ENCODE data around the gene LURAP1L. TPM values are rescaled to one million over a fixed set of nuclear protein-coding genes. Genes with fewer than 3 reads are reported as not detected.

The LURAP1L gene
- total and polyA plus RNA-seq, 10 donors = 5.6 to 34.0 (median 12.8) TPM

DNA sequence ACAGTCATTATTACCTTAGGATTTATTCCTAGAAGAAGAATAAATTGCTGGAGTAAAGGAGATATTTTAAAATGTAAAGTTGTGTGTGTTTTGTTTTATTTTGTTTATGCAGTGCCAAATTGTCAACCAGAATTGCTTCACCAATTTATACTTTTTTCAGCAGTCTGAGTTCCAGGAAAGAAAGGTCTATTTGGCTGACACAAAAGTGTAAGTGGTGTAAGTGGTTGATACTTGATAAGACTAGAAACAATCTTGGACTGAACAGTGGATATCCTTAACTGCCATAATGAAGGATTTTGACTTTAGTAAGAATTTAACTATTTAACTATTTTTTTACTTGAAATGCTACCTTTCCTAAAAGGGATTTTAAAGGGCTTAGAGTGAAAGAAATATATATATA lies 43.9 kb upstream of the LURAP1L start:
- TF ChIP-seq CTCF (IDR thresholded peaks at IDR 0.05 in 8 of 11, conservative IDR thresholded peaks at IDR 0.05 in 3 of 11) = no peak
- TF ChIP-seq POLR2AphosphoS5 (IDR thresholded peaks at IDR 0.05) = no peak
- TF ChIP-seq POLR2A (IDR thresholded peaks at IDR 0.05) = no peak
- Histone ChIP-seq H3K27ac (no peak overlapping the region), H3K36me3 (no peaks in the 10 kb centered on the region), H3K4me1 (no peaks in the 10 kb centered on the region), H3K27me3 (replicated peaks in 1 of 7) (no peaks in the 10 kb centered on the region), H3K4me3 (no peak overlapping the region), H3K9me3 (peaks cover 0 to 16% (median 2%) of the 10 kb centered on the region in 8 donors)
- intact Hi-C loops (cut with DNase I; ENCODE audit: low total_unique reads) = no loop called here
- no peak for DNase-seq

DNA sequence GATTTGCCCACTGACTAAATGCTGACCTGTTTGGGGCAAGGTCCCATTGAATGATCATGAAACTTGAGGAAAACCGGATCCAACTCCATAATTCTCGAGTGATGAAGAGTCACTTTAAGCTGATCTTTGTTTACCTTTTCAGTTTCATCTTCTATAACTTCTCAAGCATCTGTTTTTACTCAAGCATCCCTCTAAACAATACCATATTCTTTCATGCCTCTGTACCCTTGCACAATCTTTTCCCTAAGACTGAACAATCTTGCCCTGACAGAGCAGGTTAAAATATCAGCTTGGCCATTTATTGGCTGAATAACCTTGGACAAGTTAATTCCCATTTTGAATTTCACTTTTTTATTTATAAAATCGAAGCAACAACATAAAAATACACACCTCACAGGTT lies 41.8 kb upstream of the LURAP1L start:
- Histone ChIP-seq H3K9me3 (peaks cover 0 to 16% (median 2%) of the 10 kb centered on the region in 8 donors), H3K4me1 (no peaks in the 10 kb centered on the region), H3K4me3 (no peak overlapping the region), H3K36me3 (no peaks in the 10 kb centered on the region), H3K27ac (no peak overlapping the region), H3K27me3 (replicated peaks in 1 of 7) (no peaks in the 10 kb centered on the region)
- no peak for TF ChIP-seq POLR2AphosphoS5 (IDR thresholded peaks at IDR 0.05)
- TF ChIP-seq CTCF (IDR thresholded peaks at IDR 0.05 in 8 of 11, conservative IDR thresholded peaks at IDR 0.05 in 3 of 11) = no peak
- no peak for TF ChIP-seq POLR2A (IDR thresholded peaks at IDR 0.05)
- WGBS, 5 donors = 74 to 81% (median 76%) methylated on average over 3 of the region's 3 CpGs
- intact Hi-C loops (cut with DNase I; ENCODE audit: low total_unique reads) = no loop called here
- no peak for DNase-seq

DNA sequence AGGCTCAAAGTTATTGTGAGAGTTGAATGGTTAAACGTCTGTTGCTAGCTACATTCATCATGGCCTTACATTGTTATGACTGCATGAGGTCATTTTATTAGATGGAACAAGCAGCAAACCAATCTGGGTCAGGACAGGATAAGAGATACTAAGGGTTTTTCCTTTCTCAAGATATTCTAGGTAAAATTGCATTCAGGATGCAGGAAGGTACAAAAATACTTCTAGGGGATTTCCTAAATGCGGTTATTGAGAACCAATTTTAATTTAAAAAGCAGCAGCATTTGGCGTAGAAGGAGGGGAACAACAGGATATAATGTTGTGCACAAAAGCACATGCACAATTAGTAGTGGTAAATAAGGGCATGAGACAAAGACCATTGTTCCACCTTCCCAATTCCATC lies 39.2 kb upstream of the LURAP1L start:
- H3K9me3 ChIP-seq = peaks cover 0 to 16% (median 2%) of the 10 kb centered on the region in 8 donors
- no peak for TF ChIP-seq CTCF (IDR thresholded peaks at IDR 0.05 in 8 of 11, conservative IDR thresholded peaks at IDR 0.05 in 3 of 11)
- TF ChIP-seq POLR2A (IDR thresholded peaks at IDR 0.05) = no peak
- TF ChIP-seq POLR2AphosphoS5 (IDR thresholded peaks at IDR 0.05) = no peak
- H3K27me3 ChIP-seq (replicated peaks in 1 of 7) = no peaks in the 10 kb centered on the region
- no peaks in the 10 kb centered on the region for H3K36me3 ChIP-seq
- no peak overlapping the region for H3K4me3 ChIP-seq
- DNase-seq = no peak
- no peaks in the 10 kb centered on the region for H3K4me1 ChIP-seq
- 16 to 52% (median 36%) methylated on average over 3 of the region's 3 CpGs for WGBS, 5 donors
- intact Hi-C loops (cut with DNase I; ENCODE audit: low total_unique reads) = no loop called here
- H3K27ac ChIP-seq = no peak overlapping the region

GRCh38 chr9:12737871-12738270 lies 36.9 kb upstream of the LURAP1L start:
- 0 to 5% (median 0%) methylated on average over 1 of the region's 1 CpG for WGBS, 5 donors
- Histone ChIP-seq H3K9me3 (peaks cover 0 to 20% (median 6%) of the 10 kb centered on the region in 8 donors), H3K4me1 (no peaks in the 10 kb centered on the region), H3K36me3 (no peaks in the 10 kb centered on the region), H3K27ac (no peak overlapping the region), H3K4me3 (no peak overlapping the region), H3K27me3 (replicated peaks in 1 of 7) (no peaks in the 10 kb centered on the region)
- intact Hi-C loops (cut with DNase I; ENCODE audit: low total_unique reads) = no loop called here
- DNase-seq = no peak
- no peak for TF ChIP-seq CTCF (IDR thresholded peaks at IDR 0.05 in 8 of 11, conservative IDR thresholded peaks at IDR 0.05 in 3 of 11)
- TF ChIP-seq POLR2A (IDR thresholded peaks at IDR 0.05) = no peak
- no peak for TF ChIP-seq POLR2AphosphoS5 (IDR thresholded peaks at IDR 0.05)
